WTC11 (cell line): ENCODE results near the gene TDRD15. TPM values are rescaled to one million over a fixed set of nuclear protein-coding genes. Genes with fewer than 3 reads are reported as not detected.

ENCODE experiments used
- ATAC-seq: fragments of 200-7000 bp; cut with Tn5 transposase; 2 replicates; pipeline ENCODE4 v1.10.0; 2021; ENCODE audit warnings: mild to moderate bottlenecking, moderate library complexity
- CTCF ChIA-PET: fragments of 300-600 bp; sonication (Branson Sonifier 250); formaldehyde crosslinking; loops from one replicate; lab custom pipeline; 2021; ENCODE audit warnings: antibody characterized with exemption; lab: Charles Lee
- POLR2A ChIA-PET: fragments of 350-600 bp; sonication (Branson Sonifier 250); formaldehyde crosslinking; loops from one replicate; lab custom pipeline; 2021; ENCODE audit warnings: antibody characterized with exemption; lab: Charles Lee
- DNase-seq: peaks from one replicate; pipeline ENCODE4 v3.0.0; 2021; ENCODE audit warnings: low spot score
- H3K27ac Mint-ChIP-seq: 2 replicates; pipeline ENCODE4 v1.8.0; 2021; ENCODE audit warnings: mixed read lengths
- H3K27me3 Mint-ChIP-seq: 2 replicates; pipeline ENCODE4 v1.8.0; 2021; ENCODE audit warnings: low read depth, mild to moderate bottlenecking, moderate library complexity, mixed read lengths
- H3K36me3 Mint-ChIP-seq: 2 replicates; pipeline ENCODE4 v1.8.0; 2021; ENCODE audit warnings: mixed read lengths
- H3K4me1 Mint-ChIP-seq: 2 replicates; pipeline ENCODE4 v1.8.0; 2022; ENCODE audit warnings: mixed read lengths
- H3K4me3 Mint-ChIP-seq: 2 replicates; pipeline ENCODE4 v1.8.0; 2021; ENCODE audit warnings: mild to moderate bottlenecking, moderate library complexity, mixed read lengths
- H3K9me3 Mint-ChIP-seq: 2 replicates; pipeline ENCODE4 v1.8.0; 2021; ENCODE audit warnings: mixed read lengths
- CREB1 ChIP-seq: sonication (generic); formaldehyde crosslinking; IDR thresholded peaks from 2 replicates; pipeline ENCODE4 v1.8.0; 2023; ENCODE audit warnings: mild to moderate bottlenecking, missing genetic modification reagents
- CREM ChIP-seq: sonication (generic); formaldehyde crosslinking; IDR thresholded peaks from 2 replicates; pipeline ENCODE4 v1.8.1; 2022; ENCODE audit warnings: mild to moderate bottlenecking, missing genetic modification reagents, moderate library complexity
- EMX1 ChIP-seq: fragments of 250-450 bp; sonication (Bioruptor Pico); IDR thresholded peaks from 2 replicates; pipeline ENCODE4 v1.8.0; 2021; ENCODE audit warnings: mild to moderate bottlenecking
- FOXJ3 ChIP-seq: sonication (generic); formaldehyde crosslinking; IDR thresholded peaks from 2 replicates; pipeline ENCODE4 v1.9.0; 2021; ENCODE audit warnings: missing genetic modification reagents, mild to moderate bottlenecking, borderline replicate concordance
- FOXP1 ChIP-seq: sonication (generic); formaldehyde crosslinking; IDR thresholded peaks from 2 replicates; pipeline ENCODE4 v1.8.0; 2022; ENCODE audit warnings: missing genetic modification reagents, mild to moderate bottlenecking, moderate library complexity, borderline replicate concordance
- GTF2I ChIP-seq: fragments of 250-450 bp; sonication (Bioruptor Pico); conservative IDR thresholded peaks from 2 replicates; pipeline ENCODE4 v1.4.0; 2021; ENCODE audit warnings: mild to moderate bottlenecking
- OVOL2 ChIP-seq: fragments of 250-450 bp; sonication (Bioruptor Pico); IDR thresholded peaks from 2 replicates; pipeline ENCODE4 v1.9.0; 2021; ENCODE audit warnings: mild to moderate bottlenecking, borderline replicate concordance
- PRRX2 ChIP-seq: fragments of 250-450 bp; sonication (Bioruptor Pico); IDR thresholded peaks from 2 replicates; pipeline ENCODE4 v1.8.0; 2021; ENCODE audit warnings: mild to moderate bottlenecking
- ZNF121 ChIP-seq: sonication (generic); formaldehyde crosslinking; IDR thresholded peaks from 2 replicates; pipeline ENCODE4 v1.8.0; 2023; ENCODE audit warnings: missing genetic modification reagents
- ZNF219 ChIP-seq: sonication (generic); formaldehyde crosslinking; IDR thresholded peaks from 2 replicates; pipeline ENCODE4 v1.8.0; 2023; ENCODE audit warnings: missing genetic modification reagents, mild to moderate bottlenecking, borderline replicate concordance
- ZNF423 ChIP-seq: fragments of 250-450 bp; sonication (Bioruptor Pico); IDR thresholded peaks from 2 replicates; pipeline ENCODE4 v2.1.2; 2022; ENCODE audit warnings: mild to moderate bottlenecking, moderate library complexity
- total RNA-seq: library from RNA; stranded (reverse); gene quantifications from 3 replicates; pipeline ENCODE4 v1.2.3, GENCODE V29; 2021
- TF ChIP-seq, protein P1 (sequence below): sonication (generic); formaldehyde crosslinking; IDR thresholded peaks from 2 replicates; pipeline ENCODE4 v1.8.0; 2022; ENCODE audit warnings: missing genetic modification reagents
- TF ChIP-seq, protein P2 (sequence below): sonication (generic); formaldehyde crosslinking; IDR thresholded peaks from 2 replicates; pipeline ENCODE4 v1.8.0; 2022; ENCODE audit warnings: mild to moderate bottlenecking, missing genetic modification reagents
- TF ChIP-seq, protein P3 (sequence below): sonication (generic); formaldehyde crosslinking; IDR thresholded peaks from 2 replicates; pipeline ENCODE4 v1.8.1; 2022; ENCODE audit warnings: low read depth, missing genetic modification reagents, borderline replicate concordance
- TF ChIP-seq, protein P4 (sequence below): sonication (generic); formaldehyde crosslinking; IDR thresholded peaks from 2 replicates; pipeline ENCODE4 v1.8.1; 2023; ENCODE audit warnings: mild to moderate bottlenecking, missing genetic modification reagents, moderate library complexity
- TF ChIP-seq, protein P5 (sequence below): sonication (generic); formaldehyde crosslinking; IDR thresholded peaks from 2 replicates; pipeline ENCODE4 v1.8.1; 2023; ENCODE audit warnings: mild to moderate bottlenecking, missing genetic modification reagents
- TF ChIP-seq, protein P6 (sequence below): fragments of 250-450 bp; sonication (Bioruptor Pico); IDR thresholded peaks from 2 replicates; pipeline ENCODE4 v1.9.0; 2021; ENCODE audit warnings: mild to moderate bottlenecking, borderline replicate concordance

TDRD15 gene
- total RNA-seq, 1 experiment from 2014 or later, result not detected

DNA sequence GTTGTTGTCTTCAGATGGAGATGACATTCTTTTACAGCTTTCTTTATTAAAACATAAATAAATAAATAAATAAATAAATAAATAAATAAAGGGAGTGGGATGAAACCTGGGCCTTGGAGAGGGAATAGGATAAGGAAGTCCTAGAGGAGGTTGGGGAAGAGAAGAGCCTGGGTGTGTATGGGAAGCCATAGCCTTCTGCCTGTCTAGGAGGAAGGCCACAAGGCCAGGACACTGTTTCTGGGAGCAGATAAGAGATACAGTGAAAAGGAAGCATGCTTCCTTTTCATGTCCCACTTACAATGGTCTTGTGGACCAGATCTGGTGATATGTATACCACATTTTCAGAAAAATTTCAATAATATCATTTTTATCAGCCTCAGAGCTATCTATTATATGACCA lies 6.1 kb upstream of the TDRD15 start:
- Mint-ChIP-seq H3K4me1 (no peaks in the 10 kb centered on the region), H3K36me3 (no peaks in the 10 kb centered on the region), H3K9me3 (no peaks in the 10 kb centered on the region), H3K27me3 (no peaks in the 10 kb centered on the region), H3K4me3 (no peak overlapping the region), H3K27ac (no peak overlapping the region)
- CTCF ChIA-PET, result interaction anchor here (0.6 to 3.0 kb wide), 6 partner anchors 45 to 456 kb away, joined by 3 to 42 read pairs (median 5); partner anchors contain the start of gene APOB
- no peak for ATAC-seq
- POLR2A ChIA-PET, result no interaction called here
- no peak for TF ChIP-seq FOXJ3 (CRISPR knock-in tag)
- TF ChIP-seq ZNF121 (CRISPR knock-in tag), result no peak
- TF ChIP-seq ZNF219, result no peak
- no peak for TF ChIP-seq FOXP1 (CRISPR knock-in tag)
- TF ChIP-seq OVOL2 (CRISPR knock-in tag), result no peak
- TF ChIP-seq, protein P1, sequence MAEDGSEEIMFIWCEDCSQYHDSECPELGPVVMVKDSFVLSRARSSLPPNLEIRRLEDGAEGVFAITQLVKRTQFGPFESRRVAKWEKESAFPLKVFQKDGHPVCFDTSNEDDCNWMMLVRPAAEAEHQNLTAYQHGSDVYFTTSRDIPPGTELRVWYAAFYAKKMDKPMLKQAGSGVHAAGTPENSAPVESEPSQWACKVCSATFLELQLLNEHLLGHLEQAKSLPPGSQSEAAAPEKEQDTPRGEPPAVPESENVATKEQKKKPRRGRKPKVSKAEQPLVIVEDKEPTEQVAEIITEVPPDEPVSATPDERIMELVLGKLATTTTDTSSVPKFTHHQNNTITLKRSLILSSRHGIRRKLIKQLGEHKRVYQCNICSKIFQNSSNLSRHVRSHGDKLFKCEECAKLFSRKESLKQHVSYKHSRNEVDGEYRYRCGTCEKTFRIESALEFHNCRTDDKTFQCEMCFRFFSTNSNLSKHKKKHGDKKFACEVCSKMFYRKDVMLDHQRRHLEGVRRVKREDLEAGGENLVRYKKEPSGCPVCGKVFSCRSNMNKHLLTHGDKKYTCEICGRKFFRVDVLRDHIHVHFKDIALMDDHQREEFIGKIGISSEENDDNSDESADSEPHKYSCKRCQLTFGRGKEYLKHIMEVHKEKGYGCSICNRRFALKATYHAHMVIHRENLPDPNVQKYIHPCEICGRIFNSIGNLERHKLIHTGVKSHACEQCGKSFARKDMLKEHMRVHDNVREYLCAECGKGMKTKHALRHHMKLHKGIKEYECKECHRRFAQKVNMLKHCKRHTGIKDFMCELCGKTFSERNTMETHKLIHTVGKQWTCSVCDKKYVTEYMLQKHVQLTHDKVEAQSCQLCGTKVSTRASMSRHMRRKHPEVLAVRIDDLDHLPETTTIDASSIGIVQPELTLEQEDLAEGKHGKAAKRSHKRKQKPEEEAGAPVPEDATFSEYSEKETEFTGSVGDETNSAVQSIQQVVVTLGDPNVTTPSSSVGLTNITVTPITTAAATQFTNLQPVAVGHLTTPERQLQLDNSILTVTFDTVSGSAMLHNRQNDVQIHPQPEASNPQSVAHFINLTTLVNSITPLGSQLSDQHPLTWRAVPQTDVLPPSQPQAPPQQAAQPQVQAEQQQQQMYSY, result no peak
- TF ChIP-seq, protein P2, sequence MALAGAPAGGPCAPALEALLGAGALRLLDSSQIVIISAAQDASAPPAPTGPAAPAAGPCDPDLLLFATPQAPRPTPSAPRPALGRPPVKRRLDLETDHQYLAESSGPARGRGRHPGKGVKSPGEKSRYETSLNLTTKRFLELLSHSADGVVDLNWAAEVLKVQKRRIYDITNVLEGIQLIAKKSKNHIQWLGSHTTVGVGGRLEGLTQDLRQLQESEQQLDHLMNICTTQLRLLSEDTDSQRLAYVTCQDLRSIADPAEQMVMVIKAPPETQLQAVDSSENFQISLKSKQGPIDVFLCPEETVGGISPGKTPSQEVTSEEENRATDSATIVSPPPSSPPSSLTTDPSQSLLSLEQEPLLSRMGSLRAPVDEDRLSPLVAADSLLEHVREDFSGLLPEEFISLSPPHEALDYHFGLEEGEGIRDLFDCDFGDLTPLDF (CRISPR knock-in tag), result no peak
- TF ChIP-seq, protein P3, sequence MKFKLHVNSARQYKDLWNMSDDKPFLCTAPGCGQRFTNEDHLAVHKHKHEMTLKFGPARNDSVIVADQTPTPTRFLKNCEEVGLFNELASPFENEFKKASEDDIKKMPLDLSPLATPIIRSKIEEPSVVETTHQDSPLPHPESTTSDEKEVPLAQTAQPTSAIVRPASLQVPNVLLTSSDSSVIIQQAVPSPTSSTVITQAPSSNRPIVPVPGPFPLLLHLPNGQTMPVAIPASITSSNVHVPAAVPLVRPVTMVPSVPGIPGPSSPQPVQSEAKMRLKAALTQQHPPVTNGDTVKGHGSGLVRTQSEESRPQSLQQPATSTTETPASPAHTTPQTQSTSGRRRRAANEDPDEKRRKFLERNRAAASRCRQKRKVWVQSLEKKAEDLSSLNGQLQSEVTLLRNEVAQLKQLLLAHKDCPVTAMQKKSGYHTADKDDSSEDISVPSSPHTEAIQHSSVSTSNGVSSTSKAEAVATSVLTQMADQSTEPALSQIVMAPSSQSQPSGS (CRISPR knock-in tag), result no peak
- no peak for TF ChIP-seq CREB1 (CRISPR knock-in tag)
- TF ChIP-seq EMX1, result no peak
- TF ChIP-seq, protein P4, sequence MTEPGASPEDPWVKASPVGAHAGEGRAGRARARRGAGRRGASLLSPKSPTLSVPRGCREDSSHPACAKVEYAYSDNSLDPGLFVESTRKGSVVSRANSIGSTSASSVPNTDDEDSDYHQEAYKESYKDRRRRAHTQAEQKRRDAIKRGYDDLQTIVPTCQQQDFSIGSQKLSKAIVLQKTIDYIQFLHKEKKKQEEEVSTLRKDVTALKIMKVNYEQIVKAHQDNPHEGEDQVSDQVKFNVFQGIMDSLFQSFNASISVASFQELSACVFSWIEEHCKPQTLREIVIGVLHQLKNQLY (CRISPR knock-in tag), result no peak
- TF ChIP-seq CREM (CRISPR knock-in tag), result no peak
- no peak for TF ChIP-seq PRRX2
- TF ChIP-seq ZNF423 (CRISPR knock-in tag), result no peak
- TF ChIP-seq GTF2I (CRISPR knock-in tag), result no peak
- DNase-seq, result no peak

DNA sequence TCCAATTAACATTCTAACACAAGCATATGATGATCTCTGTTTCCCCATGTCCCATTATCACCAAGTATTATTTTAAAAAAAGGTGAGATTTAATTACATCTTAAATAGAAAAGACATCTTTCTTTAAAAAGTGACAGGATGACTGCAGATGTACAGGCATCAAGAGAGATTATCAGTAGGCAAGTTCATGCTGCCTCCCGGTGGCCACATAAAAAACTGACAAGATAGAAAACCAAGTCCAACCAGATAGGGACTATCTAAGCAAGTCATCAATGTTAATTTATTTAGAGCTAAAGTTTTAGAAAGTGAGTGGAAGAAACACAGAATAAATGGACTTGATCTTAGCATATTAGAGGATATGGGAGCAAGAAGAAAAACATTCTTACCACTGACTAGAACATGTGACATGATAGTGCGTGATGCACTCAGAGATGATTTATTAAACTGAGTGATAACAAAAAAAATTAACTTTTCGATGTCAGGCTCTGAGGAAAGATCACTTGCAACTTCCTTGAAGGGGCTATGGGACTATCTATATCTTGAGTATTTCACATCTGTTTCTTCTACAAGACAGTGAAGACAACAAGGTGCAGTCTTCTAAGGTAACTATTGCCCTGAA lies 5.4 kb upstream of the TDRD15 start:
- peak; percentile 80 for ATAC-seq
- CTCF ChIA-PET, result interaction anchor here (0.8 to 3.0 kb wide), 5 partner anchors 46 to 457 kb away, joined by 4 to 42 read pairs (median 6); partner anchors contain the start of gene APOB
- no peak overlapping the region for H3K27ac Mint-ChIP-seq
- no peaks in the 10 kb centered on the region for H3K9me3 Mint-ChIP-seq
- H3K36me3 Mint-ChIP-seq, result no peaks in the 10 kb centered on the region
- peak; percentile 29 for DNase-seq
- no peak overlapping the region for H3K4me3 Mint-ChIP-seq
- POLR2A ChIA-PET, result no interaction called here
- H3K4me1 Mint-ChIP-seq, result no peaks in the 10 kb centered on the region
- no peaks in the 10 kb centered on the region for H3K27me3 Mint-ChIP-seq
- TF ChIP-seq, protein P5, sequence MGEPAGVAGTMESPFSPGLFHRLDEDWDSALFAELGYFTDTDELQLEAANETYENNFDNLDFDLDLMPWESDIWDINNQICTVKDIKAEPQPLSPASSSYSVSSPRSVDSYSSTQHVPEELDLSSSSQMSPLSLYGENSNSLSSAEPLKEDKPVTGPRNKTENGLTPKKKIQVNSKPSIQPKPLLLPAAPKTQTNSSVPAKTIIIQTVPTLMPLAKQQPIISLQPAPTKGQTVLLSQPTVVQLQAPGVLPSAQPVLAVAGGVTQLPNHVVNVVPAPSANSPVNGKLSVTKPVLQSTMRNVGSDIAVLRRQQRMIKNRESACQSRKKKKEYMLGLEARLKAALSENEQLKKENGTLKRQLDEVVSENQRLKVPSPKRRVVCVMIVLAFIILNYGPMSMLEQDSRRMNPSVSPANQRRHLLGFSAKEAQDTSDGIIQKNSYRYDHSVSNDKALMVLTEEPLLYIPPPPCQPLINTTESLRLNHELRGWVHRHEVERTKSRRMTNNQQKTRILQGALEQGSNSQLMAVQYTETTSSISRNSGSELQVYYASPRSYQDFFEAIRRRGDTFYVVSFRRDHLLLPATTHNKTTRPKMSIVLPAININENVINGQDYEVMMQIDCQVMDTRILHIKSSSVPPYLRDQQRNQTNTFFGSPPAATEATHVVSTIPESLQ (CRISPR knock-in tag), result no peak
- TF ChIP-seq, protein P3 (CRISPR knock-in tag), result no peak
- TF ChIP-seq, protein P6, sequence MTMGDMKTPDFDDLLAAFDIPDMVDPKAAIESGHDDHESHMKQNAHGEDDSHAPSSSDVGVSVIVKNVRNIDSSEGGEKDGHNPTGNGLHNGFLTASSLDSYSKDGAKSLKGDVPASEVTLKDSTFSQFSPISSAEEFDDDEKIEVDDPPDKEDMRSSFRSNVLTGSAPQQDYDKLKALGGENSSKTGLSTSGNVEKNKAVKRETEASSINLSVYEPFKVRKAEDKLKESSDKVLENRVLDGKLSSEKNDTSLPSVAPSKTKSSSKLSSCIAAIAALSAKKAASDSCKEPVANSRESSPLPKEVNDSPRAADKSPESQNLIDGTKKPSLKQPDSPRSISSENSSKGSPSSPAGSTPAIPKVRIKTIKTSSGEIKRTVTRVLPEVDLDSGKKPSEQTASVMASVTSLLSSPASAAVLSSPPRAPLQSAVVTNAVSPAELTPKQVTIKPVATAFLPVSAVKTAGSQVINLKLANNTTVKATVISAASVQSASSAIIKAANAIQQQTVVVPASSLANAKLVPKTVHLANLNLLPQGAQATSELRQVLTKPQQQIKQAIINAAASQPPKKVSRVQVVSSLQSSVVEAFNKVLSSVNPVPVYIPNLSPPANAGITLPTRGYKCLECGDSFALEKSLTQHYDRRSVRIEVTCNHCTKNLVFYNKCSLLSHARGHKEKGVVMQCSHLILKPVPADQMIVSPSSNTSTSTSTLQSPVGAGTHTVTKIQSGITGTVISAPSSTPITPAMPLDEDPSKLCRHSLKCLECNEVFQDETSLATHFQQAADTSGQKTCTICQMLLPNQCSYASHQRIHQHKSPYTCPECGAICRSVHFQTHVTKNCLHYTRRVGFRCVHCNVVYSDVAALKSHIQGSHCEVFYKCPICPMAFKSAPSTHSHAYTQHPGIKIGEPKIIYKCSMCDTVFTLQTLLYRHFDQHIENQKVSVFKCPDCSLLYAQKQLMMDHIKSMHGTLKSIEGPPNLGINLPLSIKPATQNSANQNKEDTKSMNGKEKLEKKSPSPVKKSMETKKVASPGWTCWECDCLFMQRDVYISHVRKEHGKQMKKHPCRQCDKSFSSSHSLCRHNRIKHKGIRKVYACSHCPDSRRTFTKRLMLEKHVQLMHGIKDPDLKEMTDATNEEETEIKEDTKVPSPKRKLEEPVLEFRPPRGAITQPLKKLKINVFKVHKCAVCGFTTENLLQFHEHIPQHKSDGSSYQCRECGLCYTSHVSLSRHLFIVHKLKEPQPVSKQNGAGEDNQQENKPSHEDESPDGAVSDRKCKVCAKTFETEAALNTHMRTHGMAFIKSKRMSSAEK (CRISPR knock-in tag), result no peak
